Keratinocyte (primary cell): Measurements from ENCODE around the gene ZNF93. TPM values are rescaled to one million over a fixed set of nuclear protein-coding genes. Genes with fewer than 3 reads are reported as not detected.
"Not testable (repeated sequence)": the region's sequence is repeated elsewhere in the genome, so short reads cannot be mapped to it uniquely, and the experiment has no call there.

Experiments used
- DNase-seq: peaks from one replicate; pipeline ENCODE4 v3.0.0-alpha.2; 2011; ENCODE audit warnings: low read depth, missing footprints, low spot score
- FAIRE-seq: peaks from 2 replicates; lab custom pipeline; 2011; peaks lifted over from hg19 to GRCh38; lab: Jason Lieb, UNC
- H2AFZ ChIP-seq: 2 replicates; pipeline ENCODE4 v1.6.0; 2012; ENCODE audit warnings: low read length, control low read depth, inconsistent platforms; ENCODE audit not compliant: control insufficient read depth
- H3K27ac ChIP-seq: 2 replicates; pipeline ENCODE4 v1.5.1; 2011; ENCODE audit warnings: low read length; ENCODE audit not compliant: control insufficient read depth, insufficient read depth
- H3K27me3 ChIP-seq: 3 replicates; pipeline ENCODE4 v1.6.0; 2011; ENCODE audit warnings: low read length; ENCODE audit not compliant: control insufficient read depth, insufficient read depth; ENCODE audit errors: extremely low read depth
- H3K36me3 ChIP-seq, 2 experiments: 2 replicates in 1 of 2; 3 replicates in 1 of 2; pipeline ENCODE4 v1.5.1; 2011; ENCODE audit warnings: low read length in 2 of 2, mild to moderate bottlenecking in 1 of 2; ENCODE audit not compliant: control insufficient read depth in 2 of 2, insufficient read depth in 2 of 2; ENCODE audit errors: extremely low read depth in 1 of 2
- H3K4me1 ChIP-seq: 3 replicates; pipeline ENCODE4 v1.5.1; 2011; ENCODE audit warnings: low read length; ENCODE audit not compliant: control insufficient read depth, insufficient read depth; ENCODE audit errors: extremely low read depth
- H3K4me2 ChIP-seq: 3 replicates; pipeline ENCODE4 v1.6.0; 2011; ENCODE audit warnings: low read depth, low read length; ENCODE audit not compliant: control insufficient read depth, insufficient read depth; ENCODE audit errors: extremely low read depth
- H3K4me3 ChIP-seq, 3 experiments: fragments of 200-600 bp in 1 of 3; sonication (generic) in 1 of 3; 2 replicates in 2 of 3; 3 replicates in 1 of 3; pipeline ENCODE4 v1.5.1; 2011 to 2016; ENCODE audit warnings: low read length in 3 of 3, mild to moderate bottlenecking in 3 of 3, control low read depth in 2 of 3, inconsistent platforms in 1 of 3, low read depth in 1 of 3, mixed read lengths in 1 of 3, mixed run types in 1 of 3, moderate library complexity in 1 of 3; ENCODE audit not compliant: control insufficient read depth in 2 of 3, insufficient read depth in 2 of 3; ENCODE audit errors: extremely low read depth in 1 of 3
- H3K79me2 ChIP-seq: 2 replicates; pipeline ENCODE4 v1.6.0; 2012; ENCODE audit warnings: low read length; ENCODE audit not compliant: control insufficient read depth, insufficient read depth
- H3K9ac ChIP-seq: 3 replicates; pipeline ENCODE4 v1.6.0; 2011; ENCODE audit warnings: low read length; ENCODE audit not compliant: control insufficient read depth, insufficient read depth; ENCODE audit errors: extremely low read depth
- H3K9me1 ChIP-seq: 3 replicates; pipeline ENCODE4 v1.6.0; 2011; ENCODE audit warnings: low read length; ENCODE audit not compliant: control insufficient read depth, insufficient read depth; ENCODE audit errors: extremely low read depth
- H3K9me3 ChIP-seq: 2 replicates; pipeline ENCODE4 v1.5.1; 2012; ENCODE audit warnings: low read depth, low read length; ENCODE audit not compliant: control insufficient read depth
- H4K20me1 ChIP-seq: 3 replicates; pipeline ENCODE4 v1.6.0; 2011; ENCODE audit warnings: low read length; ENCODE audit not compliant: control insufficient read depth, insufficient read depth; ENCODE audit errors: extremely low read depth
- CTCF ChIP-seq, 3 experiments: IDR thresholded peaks in 1 of 3; conservative IDR thresholded peaks in 1 of 3; optimal IDR thresholded peaks in 1 of 3; 2 replicates in 2 of 3; 3 replicates in 1 of 3; pipeline versions ENCODE3 to v1.5.1; 2011; ENCODE audit warnings: low read length in 3 of 3, mild to moderate bottlenecking in 3 of 3, moderate library complexity in 2 of 3, control low read depth in 1 of 3, inconsistent platforms in 1 of 3; ENCODE audit not compliant: insufficient read depth in 2 of 3; ENCODE audit errors: extremely low read depth in 1 of 3
- EZH2 ChIP-seq: IDR thresholded peaks from one replicate; pipeline ENCODE4 v1.6.1; 2012; ENCODE audit warnings: inconsistent platforms, mild to moderate bottlenecking, low read length, moderate library complexity
- dilution Hi-C: fragments of 300-500 bp; cut with MboI; formaldehyde crosslinking; loops from one replicate; pipeline ENCODE4 v1.7.0; 2020; ENCODE audit warnings: low sequenced_read_pairs; ENCODE audit not compliant: extremely low pct_ligation_motif_present
- polyA minus RNA-seq, 3 experiments: library from RNA; depleted of rRNA, polyadenylated mRNA; stranded (reverse); fragments of >200 nt; gene quantifications; 1 replicate in 1 of 3; 2 replicates in 1 of 3; 3 replicates in 1 of 3; pipeline ENCODE4 v1.2.3, GENCODE V29; 2011
- polyA plus RNA-seq, 5 experiments: library from polyadenylated mRNA; depleted of rRNA in 3 of 5; stranded (reverse) in 3 of 5; stranded (forward) in 1 of 5; unstranded in 1 of 5; fragments of >200 nt; gene quantifications; 1 replicate in 1 of 5; 2 replicates in 3 of 5; 3 replicates in 1 of 5; pipeline versions ENCODE4 v1.2.1 to v1.2.3, GENCODE V29; 2011 to 2012; ENCODE audit warnings: missing spikeins in 2 of 5, low read depth in 1 of 5, low replicate concordance in 1 of 5

ZNF93 gene
- 4.3 to 4.8 TPM (median 4.8 TPM) in 3 replicates for polyA plus RNA-seq
- 0.59 TPM for polyA plus RNA-seq (2011; ENCODE audit: low read depth)
- 2.7 and 3.9 TPM in 2 replicates for polyA plus RNA-seq (2011; cell fraction: cytosol; rRNA removed)
- polyA plus RNA-seq (2011; cell fraction: nucleus; rRNA removed), result 5.4 and 6.3 TPM in 2 replicates
- polyA plus RNA-seq (2012; ENCODE audit: low replicate concordance), result 2.0 and 3.2 TPM in 2 replicates
- polyA minus RNA-seq, result 1.4 to 8.3 TPM (median 7.6 TPM) in 3 replicates
- 3.5 TPM for polyA minus RNA-seq (2011; cell fraction: cytosol; rRNA and poly(A)+ RNA removed)
- 4.4 and 7.1 TPM in 2 replicates for polyA minus RNA-seq (2011; cell fraction: nucleus; rRNA and poly(A)+ RNA removed)

GRCh38 chr19:19900729-19901444, at the start of gene ZNF93:
Gene ZNF93 (plus strand): TSS chr19:19900946. CDS start chr19:19901089, 143 bp downstream.
- no peaks in the 10 kb centered on the region for H3K4me1 ChIP-seq
- peak within 1 kb of the TSS; percentile 85 for H3K9ac ChIP-seq
- no peaks in the 10 kb centered on the region for H3K27me3 ChIP-seq
- no peaks in the 10 kb centered on the region for H3K9me1 ChIP-seq
- H3K4me3 ChIP-seq, result peak within 1 kb of the TSS; percentile 54 to 84 (median 70)
- DNase-seq (peak; percentile 77), FAIRE-seq (peak; percentile 61)
- dilution Hi-C loops, result no loop called here
- no peak for TF ChIP-seq CTCF (optimal IDR thresholded peaks at IDR 0.05 in 1 of 3, IDR thresholded peaks at IDR 0.05 in 1 of 3, conservative IDR thresholded peaks at IDR 0.05 in 1 of 3; ENCODE audit: extremely low read depth in 1 of 3, insufficient read depth in 2 of 3, low read length in 3 of 3)
- no peak for TF ChIP-seq EZH2
- H4K20me1 ChIP-seq, result no peaks in the 10 kb centered on the region
- H2AFZ ChIP-seq, result peak within 1 kb of the TSS; percentile 95
- H3K79me2 ChIP-seq, result peaks cover 14% of the 10 kb centered on the region
- H3K36me3 ChIP-seq, result no peaks in the 10 kb centered on the region
- no peaks in the 10 kb centered on the region for H3K9me3 ChIP-seq
- peak within 1 kb of the TSS; percentile 67 for H3K4me2 ChIP-seq
- H3K27ac ChIP-seq, result peak within 1 kb of the TSS; percentile 80

GRCh38 chr19:19851740-19852139, 49.0 kb upstream of the ZNF93 start:
- DNase-seq, H3K9ac ChIP-seq, H3K4me2 ChIP-seq, FAIRE-seq, H3K36me3 ChIP-seq, H4K20me1 ChIP-seq, H3K27me3 ChIP-seq, H2AFZ ChIP-seq, H3K9me1 ChIP-seq, H3K4me3 ChIP-seq, dilution Hi-C loops, H3K4me1 ChIP-seq, H3K79me2 ChIP-seq, H3K9me3 ChIP-seq, H3K27ac ChIP-seq: not testable (repeated sequence)
